Ishikawa (cell line): ENCODE measurements around the gene IFI27L1.

Source experiments
- YY1 ChIP-seq: IDR thresholded peaks from 2 replicates; pipeline ENCODE4 v1.6.1; 2012; ENCODE audit warnings: low read depth
- TF ChIP-seq, protein P1 (sequence below): IDR thresholded peaks from 2 replicates; pipeline ENCODE4 v1.6.1; 2012; ENCODE audit warnings: low read depth, mild to moderate bottlenecking

- TF ChIP-seq YY1: no peak
- TF ChIP-seq, protein P1, sequence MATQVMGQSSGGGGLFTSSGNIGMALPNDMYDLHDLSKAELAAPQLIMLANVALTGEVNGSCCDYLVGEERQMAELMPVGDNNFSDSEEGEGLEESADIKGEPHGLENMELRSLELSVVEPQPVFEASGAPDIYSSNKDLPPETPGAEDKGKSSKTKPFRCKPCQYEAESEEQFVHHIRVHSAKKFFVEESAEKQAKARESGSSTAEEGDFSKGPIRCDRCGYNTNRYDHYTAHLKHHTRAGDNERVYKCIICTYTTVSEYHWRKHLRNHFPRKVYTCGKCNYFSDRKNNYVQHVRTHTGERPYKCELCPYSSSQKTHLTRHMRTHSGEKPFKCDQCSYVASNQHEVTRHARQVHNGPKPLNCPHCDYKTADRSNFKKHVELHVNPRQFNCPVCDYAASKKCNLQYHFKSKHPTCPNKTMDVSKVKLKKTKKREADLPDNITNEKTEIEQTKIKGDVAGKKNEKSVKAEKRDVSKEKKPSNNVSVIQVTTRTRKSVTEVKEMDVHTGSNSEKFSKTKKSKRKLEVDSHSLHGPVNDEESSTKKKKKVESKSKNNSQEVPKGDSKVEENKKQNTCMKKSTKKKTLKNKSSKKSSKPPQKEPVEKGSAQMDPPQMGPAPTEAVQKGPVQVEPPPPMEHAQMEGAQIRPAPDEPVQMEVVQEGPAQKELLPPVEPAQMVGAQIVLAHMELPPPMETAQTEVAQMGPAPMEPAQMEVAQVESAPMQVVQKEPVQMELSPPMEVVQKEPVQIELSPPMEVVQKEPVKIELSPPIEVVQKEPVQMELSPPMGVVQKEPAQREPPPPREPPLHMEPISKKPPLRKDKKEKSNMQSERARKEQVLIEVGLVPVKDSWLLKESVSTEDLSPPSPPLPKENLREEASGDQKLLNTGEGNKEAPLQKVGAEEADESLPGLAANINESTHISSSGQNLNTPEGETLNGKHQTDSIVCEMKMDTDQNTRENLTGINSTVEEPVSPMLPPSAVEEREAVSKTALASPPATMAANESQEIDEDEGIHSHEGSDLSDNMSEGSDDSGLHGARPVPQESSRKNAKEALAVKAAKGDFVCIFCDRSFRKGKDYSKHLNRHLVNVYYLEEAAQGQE: no peak
Observed at GRCh38 chr14:94126800-94127199, 45.7 kb downstream of the IFI27L1 start.
